Measurements from ENCODE around the gene DOCK6.

DOCK6 gene

DNA sequence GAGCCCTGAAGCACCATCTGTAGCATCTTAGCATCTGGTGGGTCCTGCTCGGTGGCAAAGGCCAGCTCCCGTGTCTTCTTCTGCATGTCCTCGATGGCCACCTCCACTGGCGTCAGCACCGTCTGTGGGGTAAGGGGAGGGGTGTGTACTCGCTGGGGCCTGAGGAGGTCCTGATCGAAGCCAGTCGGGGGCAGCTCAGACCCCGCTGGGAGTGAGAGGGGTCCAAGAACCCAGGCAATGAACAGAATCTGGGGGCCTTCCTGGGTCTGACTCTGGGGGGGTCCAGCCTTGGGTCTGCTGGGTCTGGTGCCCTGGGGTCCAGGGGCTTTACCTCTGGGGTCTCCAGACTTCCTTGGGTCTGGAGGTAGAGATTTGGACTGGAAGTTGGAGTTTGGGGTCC, 61.4 kb downstream of the DOCK6 start:
- DNase-seq = no peak
- Histone ChIP-seq H3K4me3 (ENCODE audit: low read depth, low read length) (no peak overlapping the region), H3K27ac (no peak overlapping the region), H3K36me3 (replicated peaks) (no peaks in the 10 kb centered on the region), H3K27me3 (replicated peaks) (no peaks in the 10 kb centered on the region)
- in situ Hi-C loops (cut with HindIII; ENCODE audit: low pct_ligation_motif_present, low sequenced_read_pairs) = no loop called here
- TF ChIP-seq, protein P1, sequence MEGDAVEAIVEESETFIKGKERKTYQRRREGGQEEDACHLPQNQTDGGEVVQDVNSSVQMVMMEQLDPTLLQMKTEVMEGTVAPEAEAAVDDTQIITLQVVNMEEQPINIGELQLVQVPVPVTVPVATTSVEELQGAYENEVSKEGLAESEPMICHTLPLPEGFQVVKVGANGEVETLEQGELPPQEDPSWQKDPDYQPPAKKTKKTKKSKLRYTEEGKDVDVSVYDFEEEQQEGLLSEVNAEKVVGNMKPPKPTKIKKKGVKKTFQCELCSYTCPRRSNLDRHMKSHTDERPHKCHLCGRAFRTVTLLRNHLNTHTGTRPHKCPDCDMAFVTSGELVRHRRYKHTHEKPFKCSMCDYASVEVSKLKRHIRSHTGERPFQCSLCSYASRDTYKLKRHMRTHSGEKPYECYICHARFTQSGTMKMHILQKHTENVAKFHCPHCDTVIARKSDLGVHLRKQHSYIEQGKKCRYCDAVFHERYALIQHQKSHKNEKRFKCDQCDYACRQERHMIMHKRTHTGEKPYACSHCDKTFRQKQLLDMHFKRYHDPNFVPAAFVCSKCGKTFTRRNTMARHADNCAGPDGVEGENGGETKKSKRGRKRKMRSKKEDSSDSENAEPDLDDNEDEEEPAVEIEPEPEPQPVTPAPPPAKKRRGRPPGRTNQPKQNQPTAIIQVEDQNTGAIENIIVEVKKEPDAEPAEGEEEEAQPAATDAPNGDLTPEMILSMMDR (IDR thresholded peaks at IDR 0.05; ENCODE audit: low read depth, low read length, missing control alignments) = no peak

DNA sequence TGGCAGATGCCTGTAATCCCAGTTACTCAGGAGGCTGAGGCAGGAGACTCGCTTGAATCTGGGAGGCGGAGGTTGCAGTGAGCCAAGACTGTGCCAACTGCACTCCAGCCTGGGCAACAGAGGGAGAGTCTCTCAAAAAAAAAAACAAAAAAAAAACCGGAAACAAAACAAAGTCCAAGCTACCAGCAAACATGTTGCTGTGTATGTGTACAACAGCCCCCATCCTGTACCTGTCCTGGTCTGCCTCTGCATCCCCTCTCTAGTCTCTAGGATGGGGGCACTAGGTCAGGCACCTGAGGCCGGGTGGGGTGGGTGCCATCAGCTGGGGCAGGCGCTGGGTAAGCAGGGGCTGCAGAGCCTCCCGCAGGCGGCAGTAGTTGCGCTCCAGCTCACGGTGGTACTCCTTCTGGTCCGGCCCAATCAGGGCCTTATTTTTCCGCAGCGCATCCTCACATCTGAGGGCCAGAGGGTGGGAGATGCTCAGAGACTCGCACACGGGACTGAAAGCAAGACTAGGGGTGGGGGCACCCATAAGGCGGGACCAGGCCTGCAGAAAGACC, 62.2 kb downstream of the DOCK6 start:
- TF ChIP-seq, protein P1 (IDR thresholded peaks at IDR 0.05; ENCODE audit: low read depth, low read length, missing control alignments) = no peak
- no peak overlapping the region for H3K27ac ChIP-seq
- no peak for DNase-seq
- H3K27me3 ChIP-seq (replicated peaks) = no peaks in the 10 kb centered on the region
- H3K36me3 ChIP-seq (replicated peaks) = no peaks in the 10 kb centered on the region
- in situ Hi-C loops (cut with HindIII; ENCODE audit: low pct_ligation_motif_present, low sequenced_read_pairs) = no loop called here
- H3K4me3 ChIP-seq (ENCODE audit: low read depth, low read length) = no peak overlapping the region

- H3K4me3 ChIP-seq (ENCODE audit: low read depth, low read length) = no peak overlapping the region
- TF ChIP-seq, protein P1 (IDR thresholded peaks at IDR 0.05; ENCODE audit: low read depth, low read length, missing control alignments) = no peak
- H3K36me3 ChIP-seq (replicated peaks) = no peaks in the 10 kb centered on the region
- in situ Hi-C loops (cut with HindIII; ENCODE audit: low pct_ligation_motif_present, low sequenced_read_pairs) = no loop called here
- H3K27ac ChIP-seq = no peak overlapping the region
- H3K27me3 ChIP-seq (replicated peaks) = no peaks in the 10 kb centered on the region
- DNase-seq = no peak
Observed at GRCh38 chr19:11199517-11199916, 62.8 kb downstream of the DOCK6 start.

DNA sequence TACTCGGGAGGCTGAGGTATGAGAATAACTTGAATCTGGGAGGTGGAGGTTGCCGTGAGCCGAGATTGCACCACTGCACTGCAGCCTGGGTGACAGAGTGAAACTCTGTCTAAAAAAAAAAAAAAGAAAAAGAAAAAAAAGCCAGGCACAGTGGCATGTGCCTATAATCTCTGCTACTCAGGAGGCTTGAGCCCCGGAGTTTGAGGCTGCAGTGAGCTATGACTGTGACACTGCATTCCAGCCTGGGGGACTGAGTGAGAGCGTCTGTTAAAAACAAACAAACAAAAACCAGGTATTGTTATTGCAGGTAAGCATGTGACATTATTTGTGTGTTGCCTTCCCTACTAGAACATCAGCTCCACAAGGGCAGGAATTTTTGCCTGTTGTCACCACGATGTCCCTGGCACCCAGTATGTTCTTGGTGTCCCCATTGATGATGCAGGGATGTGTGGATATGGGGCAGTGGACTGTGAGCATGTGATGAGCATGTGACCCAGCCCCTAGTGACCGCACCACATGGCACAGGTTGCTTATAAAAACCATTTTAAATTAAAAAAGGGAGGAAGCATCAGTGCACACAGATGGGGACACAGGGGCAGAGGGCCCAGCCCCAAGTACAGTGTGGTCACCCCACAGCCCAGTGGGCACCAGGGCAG, 63.4 kb downstream of the DOCK6 start:
- Histone ChIP-seq H3K27ac (no peak overlapping the region), H3K27me3 (replicated peaks) (no peaks in the 10 kb centered on the region), H3K4me3 (ENCODE audit: low read depth, low read length) (no peak overlapping the region), H3K36me3 (replicated peaks) (peaks cover 5% of the 10 kb centered on the region)
- TF ChIP-seq, protein P1 (IDR thresholded peaks at IDR 0.05; ENCODE audit: low read depth, low read length, missing control alignments) = no peak
- in situ Hi-C loops (cut with HindIII; ENCODE audit: low pct_ligation_motif_present, low sequenced_read_pairs) = no loop called here
- no peak for DNase-seq

- DNase-seq = no peak
- Histone ChIP-seq H3K27me3 (replicated peaks) (no peaks in the 10 kb centered on the region), H3K27ac (no peak overlapping the region), H3K36me3 (replicated peaks) (peaks cover 12% of the 10 kb centered on the region), H3K4me3 (ENCODE audit: low read depth, low read length) (no peak overlapping the region)
- in situ Hi-C loops (cut with HindIII; ENCODE audit: low pct_ligation_motif_present, low sequenced_read_pairs) = no loop called here
- TF ChIP-seq, protein P1 (IDR thresholded peaks at IDR 0.05; ENCODE audit: low read depth, low read length, missing control alignments) = no peak
Observed at GRCh38 chr19:11198175-11198534, 64.2 kb downstream of the DOCK6 start.

Data from brain microvascular endothelial cell (primary cell).